HG02870 (cell line): ENCODE measurements around the gene ZBP1.
A peak's percentile ranks its signal among the peaks of the same experiment; 100 is the strongest.

Experiments used
- ATAC-seq: cut with Tn5 transposase; IDR thresholded peaks from one replicate; pipeline ENCODE4 v1.9.1; 2021; ENCODE audit warnings: mild to moderate bottlenecking, moderate library complexity; ENCODE audit not compliant: unreplicated experiment

Gene ZBP1

DNA sequence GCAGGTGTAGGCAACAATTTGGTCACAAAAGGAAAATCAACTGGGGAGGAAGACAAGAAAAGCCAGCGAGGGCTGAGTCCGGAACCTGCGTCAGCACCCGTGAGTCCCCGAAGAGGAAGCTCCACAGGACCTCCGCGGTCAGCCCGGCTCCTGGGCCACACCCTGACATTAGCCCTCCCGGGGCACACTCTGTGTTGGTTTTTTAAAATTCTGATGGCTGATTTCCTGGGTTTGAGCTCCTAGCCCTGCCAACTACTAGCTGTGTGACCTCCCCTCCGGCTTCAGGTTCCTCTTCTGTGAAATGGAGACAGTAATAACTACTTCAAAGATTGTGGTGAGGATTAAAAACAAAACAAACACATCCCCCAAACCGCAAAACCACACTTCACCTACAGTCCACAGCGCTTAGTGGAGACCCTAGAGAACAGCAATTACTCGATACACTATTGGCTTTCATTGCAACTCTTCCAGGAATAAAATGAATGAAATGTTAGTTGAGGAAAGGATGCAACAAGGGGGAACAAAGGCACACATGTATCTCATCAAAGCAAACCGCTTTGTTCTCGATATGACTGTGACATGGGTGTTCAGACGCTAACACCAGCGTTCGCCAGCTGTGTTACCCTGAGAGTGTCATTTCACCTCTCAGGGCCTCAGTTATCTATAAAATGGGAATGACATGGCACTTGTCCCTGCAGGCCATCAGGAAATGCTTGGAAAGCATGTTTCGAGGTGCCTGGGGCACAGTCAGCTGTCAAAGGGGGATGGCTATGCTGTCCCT, 985 bp downstream of the ZBP1 start:
- peak; percentile 62 for ATAC-seq

DNA sequence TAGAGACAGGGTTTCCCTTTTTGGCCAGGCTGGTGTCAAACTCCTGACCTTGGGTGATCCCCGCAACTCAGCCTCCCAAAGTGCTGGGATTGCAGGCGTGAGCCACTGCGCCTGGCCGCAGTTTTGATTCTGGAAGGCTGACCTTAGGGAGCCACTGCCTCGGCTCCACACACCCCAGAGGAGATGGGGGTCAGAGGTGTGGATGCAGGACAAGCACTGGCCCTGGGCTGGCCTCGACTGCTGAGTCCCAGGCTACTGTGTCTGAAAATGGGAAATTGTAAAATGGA, 1.5 kb downstream of the ZBP1 start:
- no peak for ATAC-seq

DNA sequence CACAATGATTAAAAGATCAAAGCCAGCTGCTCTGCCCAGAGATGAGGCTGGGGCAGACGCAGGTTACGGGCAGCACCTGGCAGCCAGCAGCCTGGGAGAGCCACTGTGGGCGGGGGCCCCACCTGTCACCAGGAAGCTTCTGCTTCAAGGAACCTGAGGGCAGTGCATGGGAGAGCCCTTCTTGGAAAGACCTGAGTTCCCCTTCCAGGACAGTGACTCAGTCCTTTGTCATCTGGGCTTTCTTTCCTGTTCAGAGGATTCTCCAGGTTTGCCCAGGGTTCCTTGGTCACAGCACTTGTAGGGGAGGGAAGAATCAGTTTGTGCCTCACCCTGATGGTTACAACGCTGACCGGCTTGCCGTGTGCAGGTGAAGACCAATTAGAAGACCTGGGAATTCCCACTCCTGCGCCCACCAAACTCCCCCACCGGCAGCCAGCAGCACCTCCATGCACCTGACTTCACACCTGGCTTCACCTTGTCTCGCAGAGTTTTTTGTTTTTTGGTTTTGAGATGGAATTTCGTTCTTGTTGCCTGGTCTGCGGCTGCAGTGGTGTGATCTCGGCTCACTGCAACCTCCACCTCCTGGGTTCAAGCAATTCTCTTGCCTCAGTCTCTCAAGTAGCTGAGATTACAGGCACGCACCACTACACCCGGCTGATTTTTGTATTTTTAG, 2.0 kb downstream of the ZBP1 start:
- ATAC-seq, result no peak

GRCh38 chr20:57617079-57617795, 3.0 kb downstream of the ZBP1 start:
- ATAC-seq, result no peak

DNA sequence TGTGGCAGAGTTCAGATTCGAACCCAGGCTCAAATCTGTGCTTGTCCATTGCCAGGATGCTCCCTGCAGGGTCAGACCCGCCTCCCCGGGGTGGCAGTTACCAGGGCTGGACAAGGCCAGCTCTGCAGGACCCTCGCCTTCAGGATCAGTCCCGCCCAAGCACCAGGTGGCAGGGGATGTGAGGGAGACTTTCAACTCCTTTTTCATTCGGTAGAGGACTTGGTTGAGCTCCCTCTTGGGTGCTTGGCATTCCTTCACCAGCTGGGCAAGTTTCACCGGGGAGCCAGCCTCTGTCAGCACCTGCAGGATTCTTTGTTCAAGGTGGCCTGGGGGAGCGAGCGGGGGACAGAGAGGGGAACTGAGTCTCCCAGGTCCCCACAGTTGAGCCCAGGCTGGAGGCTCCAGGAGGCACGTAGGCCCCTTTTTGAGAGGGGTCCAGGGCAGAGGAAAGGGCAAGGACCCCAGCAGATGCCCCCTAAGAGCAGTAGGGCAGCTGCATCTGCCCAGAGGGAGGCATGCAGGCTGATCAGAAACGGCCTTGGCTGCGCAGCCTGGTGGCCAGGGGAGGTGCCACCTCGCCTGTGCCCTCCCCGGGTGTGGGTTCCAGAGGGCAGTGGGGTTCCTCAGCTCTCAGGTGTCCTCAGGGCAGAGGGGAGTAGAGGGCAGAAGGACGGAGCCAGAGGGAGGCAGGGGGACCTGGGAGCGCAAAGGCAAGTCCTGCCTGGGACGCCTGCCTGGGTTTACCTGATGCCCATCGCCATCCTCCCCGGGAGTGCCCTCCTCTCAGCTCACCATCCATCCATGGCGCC, 3.9 kb downstream of the ZBP1 start:
- ATAC-seq, result no peak

DNA sequence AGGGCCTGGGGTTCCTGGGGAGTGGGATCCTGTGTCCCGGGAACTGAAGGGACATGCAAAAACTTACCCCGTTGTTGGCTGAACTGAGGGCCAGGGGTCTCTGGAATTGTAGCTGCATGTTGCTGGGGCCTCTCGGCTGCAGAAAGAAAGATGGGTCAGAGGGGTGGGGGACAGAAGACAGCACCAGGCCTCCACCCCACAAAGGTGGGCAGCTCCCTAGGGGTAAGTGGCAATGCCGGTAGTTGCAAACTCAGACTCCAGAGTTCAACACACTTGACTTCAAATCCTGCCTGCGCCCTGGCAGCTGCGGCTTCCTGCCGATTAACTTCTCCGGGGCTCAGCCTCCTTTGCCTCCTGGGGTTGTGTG, 4.8 kb downstream of the ZBP1 start:
- ATAC-seq, result no peak

GRCh38 chr20:57614490-57615444, 5.5 kb downstream of the ZBP1 start:
- ATAC-seq, result no peak

GRCh38 chr20:57613481-57613921, 6.7 kb downstream of the ZBP1 start:
- no peak for ATAC-seq

DNA sequence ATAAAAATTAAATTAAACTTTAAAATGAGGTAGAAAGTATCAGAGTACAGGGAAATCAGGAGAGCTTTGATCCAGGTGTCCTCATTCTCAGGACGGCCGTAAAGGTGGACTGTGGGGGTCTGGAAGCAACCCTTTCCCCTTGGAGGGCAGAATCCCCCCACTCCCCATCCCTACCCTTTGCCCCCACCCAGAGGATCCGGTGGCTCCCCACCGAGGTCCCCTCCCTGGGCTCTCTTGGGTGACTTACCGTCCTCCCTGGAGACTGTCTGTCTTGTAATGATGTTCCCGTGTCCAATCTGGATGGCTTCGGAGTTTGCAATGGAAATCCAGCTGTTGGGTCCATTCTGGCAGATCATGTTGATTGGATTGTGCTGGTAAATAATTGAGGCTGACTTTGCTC, 7.3 kb downstream of the ZBP1 start:
- no peak for ATAC-seq

- no peak for ATAC-seq
These were observed 7.8 kb downstream of the ZBP1 start for GRCh38 chr20:57612436-57612835.

GRCh38 chr20:57611586-57612311, 8.5 kb downstream of the ZBP1 start:
- no peak for ATAC-seq

DNA sequence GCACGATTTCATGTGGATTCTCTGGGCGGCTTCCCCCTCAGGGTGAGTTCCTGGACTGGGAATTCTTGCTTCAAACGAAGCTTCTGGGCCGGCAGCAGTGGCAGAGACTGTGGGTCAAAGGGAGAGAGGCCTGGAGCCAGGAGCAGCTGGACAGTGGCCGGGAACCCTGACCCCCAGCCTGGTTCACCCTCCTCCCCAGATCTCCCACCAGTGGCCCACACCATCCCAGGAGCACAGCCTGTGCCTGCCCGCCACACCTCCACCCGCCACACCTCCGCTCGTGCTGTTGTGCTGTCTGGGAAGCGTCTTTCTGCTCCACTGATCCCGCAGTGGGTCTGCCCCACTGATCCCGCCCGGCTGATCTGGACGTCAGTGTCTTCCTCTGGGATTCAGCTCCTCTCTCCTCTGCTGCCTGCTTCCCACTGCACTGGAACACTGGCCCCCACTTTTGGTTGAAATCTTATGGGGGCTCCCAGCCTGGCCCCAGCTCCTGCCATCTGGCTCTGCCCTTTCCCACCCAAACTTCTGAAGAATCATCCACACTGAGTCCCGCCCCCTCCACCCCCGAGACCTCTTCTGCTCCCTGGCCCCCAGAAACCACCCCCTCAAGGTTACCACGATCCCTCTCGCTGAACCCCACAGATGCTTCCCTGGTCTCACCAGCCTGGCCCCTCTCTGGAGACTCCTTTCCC, 9.8 kb downstream of the ZBP1 start:
- ATAC-seq, result no peak

- no peak for ATAC-seq
These were observed 10.4 kb downstream of the ZBP1 start for GRCh38 chr20:57609842-57610167.

DNA sequence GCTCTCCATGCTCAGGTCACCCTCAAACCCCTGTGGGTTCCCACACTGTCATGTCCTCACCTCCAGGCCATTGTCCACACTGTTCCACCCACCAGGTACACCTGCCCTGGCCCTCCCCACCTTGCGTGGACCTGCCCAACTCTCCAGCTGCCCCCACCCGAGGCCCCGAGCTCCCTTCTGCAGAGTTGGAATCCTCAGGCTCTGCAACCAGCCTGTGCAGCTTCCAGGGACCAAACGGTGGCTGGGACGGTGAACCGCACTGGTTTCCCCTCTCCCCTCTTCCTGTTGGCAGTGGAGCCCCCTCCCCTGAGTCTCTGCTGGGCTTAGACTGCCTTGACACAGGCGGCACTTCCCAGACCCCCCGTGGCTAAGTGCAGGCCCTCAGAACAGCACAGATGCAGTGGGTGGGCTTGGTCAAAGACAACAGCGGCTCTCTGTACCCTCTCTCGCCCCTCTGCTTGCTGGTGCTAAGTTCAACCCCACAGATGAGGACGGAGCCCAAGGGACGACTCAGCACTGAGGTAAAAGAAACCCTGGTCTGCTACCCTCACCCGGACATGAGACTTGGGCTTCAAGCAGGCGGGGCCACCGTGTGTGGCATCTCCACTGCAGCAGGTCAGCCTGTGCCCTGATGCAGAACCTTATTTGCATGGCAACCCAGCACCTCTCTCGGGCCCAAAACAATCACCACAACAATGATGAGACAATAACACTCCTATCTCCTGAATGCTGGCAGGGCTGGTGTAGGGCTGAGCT, 11.0 kb downstream of the ZBP1 start:
- no peak for ATAC-seq

- ATAC-seq, result no peak
These were observed 11.7 kb downstream of the ZBP1 start for GRCh38 chr20:57608516-57608915.

GRCh38 chr20:57605878-57606277, 14.3 kb downstream of the ZBP1 start:
- no peak for ATAC-seq

- no peak for ATAC-seq
These were observed 15.2 kb downstream of the ZBP1 start for GRCh38 chr20:57605045-57605444.

DNA sequence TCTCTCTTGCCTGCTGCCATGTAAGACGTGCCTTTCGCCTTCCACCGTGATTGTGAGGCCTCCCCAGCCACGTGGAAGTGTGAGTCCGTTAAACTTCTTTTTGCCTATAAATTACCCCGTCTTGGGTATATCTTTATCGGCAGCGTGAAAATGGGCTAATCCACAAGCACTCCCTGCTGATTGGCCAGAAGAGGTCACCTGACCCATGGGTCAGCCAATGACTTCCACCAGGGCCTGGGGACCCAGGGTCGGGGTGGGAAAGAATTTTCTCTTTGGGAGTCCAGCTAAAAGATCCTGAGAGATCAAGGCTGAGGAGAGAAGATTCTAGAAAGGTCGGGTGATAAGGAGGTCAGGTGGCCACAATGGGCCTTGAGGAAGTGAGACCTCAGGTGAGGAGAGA, 17.1 kb downstream of the ZBP1 start:
- ATAC-seq, result no peak
